SW480 (cell line): ENCODE data around the gene RABL3.
A peak's percentile ranks its signal among the peaks of the same experiment; 100 is the strongest.
"Not testable (repeated sequence)": the region's sequence is repeated elsewhere in the genome, so short reads cannot be mapped to it uniquely, and the experiment has no call there.

Source experiments
- DNase-seq: peaks from one replicate; pipeline ENCODE4 v3.0.0-alpha.2; 2016; ENCODE audit warnings: low spot score

The RABL3 gene

DNA sequence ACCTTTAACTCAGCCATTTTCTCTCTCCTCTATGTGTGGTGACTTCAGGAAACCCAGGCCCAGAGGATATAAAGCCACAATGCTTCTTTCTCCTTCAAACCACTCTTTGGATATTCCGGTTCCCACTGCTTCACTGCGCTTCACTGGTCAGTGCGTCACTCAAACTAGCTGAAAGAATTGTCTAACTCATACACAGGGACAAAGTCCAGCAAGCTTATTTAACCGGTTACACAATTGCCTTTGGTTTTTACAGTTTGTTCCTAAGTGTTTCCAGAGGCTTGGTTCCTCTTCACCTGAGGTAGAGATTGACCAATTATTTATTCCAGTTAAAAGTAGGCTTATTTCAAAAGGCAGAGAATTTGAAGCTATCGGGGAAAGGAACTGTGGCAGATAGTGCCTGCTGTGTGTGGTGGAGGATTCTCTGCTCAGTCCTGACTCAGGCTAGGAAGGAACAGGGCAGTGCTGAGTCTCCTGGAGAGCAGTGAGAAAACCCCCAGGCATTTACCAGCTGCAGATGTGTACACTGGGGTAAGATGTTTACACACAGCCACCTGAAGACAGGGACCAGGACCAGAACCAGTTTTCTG lies 60.1 kb downstream of the RABL3 start, which contains the start of gene HGD:
HGD (minus strand) TSS at position 145 of the 587 bp plus-strand sequence; CDS start at position 17, 128 bp downstream.
- DNase-seq, result peak; percentile 47

DNA sequence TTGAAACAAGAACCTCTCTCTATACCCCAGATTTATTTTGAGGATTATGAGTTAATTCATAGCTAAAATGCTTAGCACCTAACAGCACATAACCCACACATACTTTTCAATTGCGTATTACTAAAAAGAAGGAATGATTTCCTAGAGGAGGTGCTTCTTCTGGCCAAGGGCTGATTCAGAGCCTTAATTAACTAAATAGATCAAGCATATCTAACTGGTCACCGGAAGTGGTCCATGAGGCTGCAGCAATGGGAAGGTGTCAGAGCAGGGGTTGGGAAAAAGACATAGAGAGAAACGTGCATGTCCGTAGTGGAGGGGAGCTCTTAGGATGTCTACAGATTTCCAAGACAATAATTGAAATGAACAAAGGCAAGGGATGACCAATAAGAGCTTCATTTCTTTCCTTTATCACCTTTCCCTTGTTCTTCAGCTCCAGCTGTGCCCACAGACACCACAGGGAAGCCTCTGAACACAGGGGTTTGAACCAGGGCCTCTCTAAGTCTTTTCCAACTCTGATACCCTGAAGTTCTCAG lies 60.7 kb downstream of the RABL3 start:
- DNase-seq, result no peak

DNA sequence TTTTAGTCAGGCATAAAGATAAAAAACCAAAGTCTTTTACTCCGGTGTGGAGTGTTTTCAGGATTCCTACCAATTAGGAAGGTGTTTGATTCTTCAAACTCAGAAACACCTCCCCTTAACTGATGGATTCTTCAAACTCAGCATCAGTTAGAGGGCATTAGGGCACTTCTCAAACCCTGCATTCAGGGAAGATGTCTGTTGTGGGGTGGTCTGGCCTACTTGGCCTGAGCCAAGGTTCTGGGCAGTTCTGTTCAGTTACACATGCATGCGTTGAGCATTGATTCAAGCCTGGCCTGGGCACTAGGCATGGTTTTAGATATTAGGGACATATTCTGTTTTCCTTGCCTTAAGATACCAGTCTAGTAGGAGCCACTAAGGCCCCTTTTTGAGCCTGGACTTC lies 61.3 kb downstream of the RABL3 start:
- DNase-seq, result no peak

DNA sequence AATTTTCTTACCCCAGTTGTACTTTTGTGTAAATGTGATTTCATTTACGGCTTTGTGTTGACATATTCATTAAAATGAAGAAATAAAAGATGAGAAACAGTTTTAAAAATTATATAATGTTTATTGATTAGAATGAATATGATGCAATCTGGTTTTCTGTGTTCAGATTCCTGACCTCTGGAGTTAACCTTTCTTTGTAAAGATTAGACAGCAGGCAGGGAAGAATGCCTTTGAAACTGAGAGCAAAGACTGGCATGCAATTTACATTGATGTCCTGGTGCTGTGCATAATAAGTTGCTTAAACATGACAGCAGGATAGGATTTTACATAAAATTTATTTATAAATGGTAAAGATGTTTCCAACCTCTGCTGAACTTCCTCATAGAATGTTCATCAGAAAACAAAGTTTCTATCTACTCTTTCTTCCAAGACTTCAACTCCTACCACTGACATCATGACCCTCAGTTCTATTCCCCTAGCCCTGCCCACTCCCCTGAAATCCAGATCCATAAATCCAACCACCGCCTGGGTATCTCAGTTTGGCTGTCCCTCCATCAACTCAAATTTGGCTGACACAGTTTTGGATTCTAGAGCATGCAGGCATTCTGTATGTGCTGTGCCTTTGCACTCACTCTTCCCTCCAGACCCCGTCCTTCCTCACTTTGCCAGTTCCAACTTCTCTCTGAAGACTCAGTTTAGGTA lies 62.0 kb downstream of the RABL3 start:
- no peak for DNase-seq

DNA sequence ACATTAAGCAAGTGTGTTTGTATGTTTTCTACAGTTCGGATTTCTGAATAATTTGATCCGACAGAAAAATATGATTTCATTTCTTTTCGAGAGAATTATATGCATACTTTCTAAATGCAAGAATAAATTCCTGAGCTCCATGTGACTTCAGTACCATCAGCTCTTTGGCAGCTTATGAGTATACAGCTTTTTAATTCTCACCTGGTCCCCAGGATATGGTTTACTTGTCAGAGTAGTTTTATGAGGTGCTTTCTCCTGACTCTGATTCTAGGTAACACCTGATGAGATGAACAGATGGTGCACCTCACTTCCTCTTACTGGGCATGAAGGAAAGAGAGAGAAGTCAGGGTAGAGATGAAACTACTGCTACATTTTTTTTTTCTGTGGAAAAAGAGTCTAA lies 63.3 kb downstream of the RABL3 start:
- no peak for DNase-seq

DNA sequence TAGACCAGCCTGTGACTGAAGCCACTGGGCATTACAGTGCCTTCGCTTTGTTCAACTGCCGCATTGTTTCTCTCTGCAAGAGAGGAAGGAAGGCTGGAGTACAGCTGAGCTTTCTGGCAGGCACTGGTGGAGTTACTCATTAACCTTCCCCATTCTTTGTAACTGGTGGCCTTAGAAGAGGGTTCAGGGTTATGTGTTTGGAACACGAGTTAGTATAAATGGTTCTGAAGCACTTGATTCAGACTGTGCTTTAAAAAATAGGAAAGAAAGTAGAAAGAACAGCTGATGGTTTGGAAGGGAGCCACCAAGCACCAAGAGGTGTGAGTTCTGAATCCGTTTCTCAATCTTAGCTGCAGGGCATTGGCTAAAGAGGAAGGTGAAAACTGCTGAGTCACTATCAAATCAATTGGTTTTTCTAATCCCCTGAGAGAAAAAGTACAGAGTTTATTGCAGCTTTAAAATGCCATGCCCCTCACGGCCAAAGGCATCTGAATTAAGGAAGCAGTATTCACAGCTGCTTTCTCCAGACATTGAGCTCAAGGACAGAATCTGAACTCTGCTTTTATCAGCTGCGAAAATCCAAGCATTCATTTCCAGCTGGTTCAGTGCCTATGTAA lies 63.9 kb downstream of the RABL3 start:
- peak; percentile 75 for DNase-seq

DNA sequence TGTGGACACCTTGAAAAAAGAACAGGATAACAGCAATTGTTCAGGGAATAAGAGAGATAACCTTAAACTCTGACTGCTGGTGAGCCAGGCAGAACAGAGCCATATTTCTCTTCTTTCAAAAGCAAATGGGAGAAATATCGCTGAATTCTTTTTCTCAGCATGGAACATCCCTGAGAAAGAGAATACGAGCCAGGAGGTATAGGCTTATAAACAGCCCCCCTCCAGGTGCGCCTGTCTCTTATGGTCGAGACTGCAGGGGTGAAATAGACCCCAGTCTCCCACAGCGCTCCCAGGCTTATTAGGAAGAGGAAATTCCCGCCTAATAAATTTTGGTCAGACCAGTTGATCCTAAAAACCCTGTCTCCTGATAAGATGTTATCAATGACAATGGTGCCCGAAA lies 65.1 kb downstream of the RABL3 start:
- DNase-seq, result not testable (repeated sequence)

DNA sequence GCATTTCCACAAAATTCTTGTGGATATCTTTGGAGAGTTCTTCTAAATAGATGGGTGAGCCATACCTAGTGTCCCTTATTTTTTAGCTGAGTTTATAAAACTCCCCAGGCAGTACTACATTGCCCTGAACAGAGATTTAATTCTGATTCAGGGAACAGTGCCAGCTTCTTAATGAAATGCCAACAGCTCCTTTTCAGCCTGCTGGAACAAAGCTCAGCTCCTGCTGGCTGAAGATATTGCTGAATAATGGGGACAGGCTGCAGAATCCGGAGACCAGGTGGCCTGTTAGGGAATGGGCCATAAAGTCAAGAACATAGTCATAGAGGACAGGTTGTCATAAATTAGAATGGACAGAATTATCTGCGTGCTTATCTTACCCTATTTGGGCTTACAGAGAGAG lies 69.2 kb downstream of the RABL3 start:
- DNase-seq, result no peak

DNA sequence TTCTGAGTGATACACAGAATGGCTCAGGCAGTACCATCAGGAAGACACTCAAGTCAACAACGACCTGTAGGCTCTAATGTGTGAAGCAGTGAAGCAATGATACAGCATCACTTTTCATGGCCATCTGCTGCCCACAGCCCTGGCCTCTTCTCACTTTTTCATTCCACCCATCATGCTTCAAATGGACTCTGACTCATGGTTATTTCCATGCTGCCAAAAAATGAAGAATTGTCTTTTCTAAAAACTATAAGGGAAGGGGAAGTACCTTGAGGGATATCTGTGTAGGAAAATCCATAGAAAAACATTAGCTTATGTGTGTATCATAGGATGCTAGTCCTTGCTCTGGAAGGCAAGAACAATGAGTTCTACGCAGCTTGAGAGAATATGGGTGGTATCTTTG lies 71.7 kb downstream of the RABL3 start:
- DNase-seq, result no peak

DNA sequence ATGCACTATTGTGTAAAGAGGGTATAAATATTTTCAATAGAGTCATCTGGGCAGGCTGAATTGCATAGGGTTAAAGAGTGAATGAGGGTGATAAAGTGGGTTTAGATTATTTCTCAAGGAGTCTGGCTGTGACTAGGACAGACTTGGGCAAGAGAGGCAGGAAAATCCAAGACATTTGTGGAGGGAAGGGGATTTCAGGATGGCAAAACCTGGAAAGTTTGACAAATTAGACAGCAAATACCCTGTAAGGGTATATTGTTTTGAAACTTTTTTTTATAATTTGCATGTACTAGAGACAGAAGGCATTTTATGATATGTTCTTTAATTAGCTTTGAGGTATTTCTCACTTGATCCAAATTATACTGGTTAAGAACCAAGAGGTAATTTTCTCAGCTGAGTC lies 77.4 kb downstream of the RABL3 start:
- no peak for DNase-seq

DNA sequence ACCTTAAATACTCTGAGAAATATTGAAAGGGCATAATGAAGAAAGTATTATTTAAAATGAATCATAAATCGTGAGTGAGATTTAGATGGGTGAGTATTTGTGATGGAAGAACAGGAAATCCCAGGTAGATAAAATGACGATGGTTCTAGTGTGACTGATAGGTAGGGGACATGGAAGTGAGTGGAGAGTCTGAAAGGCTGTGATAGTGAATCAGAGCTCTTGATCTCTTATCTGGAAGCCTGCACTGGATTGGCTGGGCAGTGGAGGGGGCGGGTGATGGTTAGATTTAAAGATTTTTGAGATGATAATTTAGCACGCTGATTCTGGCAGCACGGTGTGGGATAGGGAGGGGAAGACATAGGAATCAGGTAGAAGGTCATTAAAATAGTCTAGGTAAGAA lies 80.4 kb downstream of the RABL3 start:
- no peak for DNase-seq

DNA sequence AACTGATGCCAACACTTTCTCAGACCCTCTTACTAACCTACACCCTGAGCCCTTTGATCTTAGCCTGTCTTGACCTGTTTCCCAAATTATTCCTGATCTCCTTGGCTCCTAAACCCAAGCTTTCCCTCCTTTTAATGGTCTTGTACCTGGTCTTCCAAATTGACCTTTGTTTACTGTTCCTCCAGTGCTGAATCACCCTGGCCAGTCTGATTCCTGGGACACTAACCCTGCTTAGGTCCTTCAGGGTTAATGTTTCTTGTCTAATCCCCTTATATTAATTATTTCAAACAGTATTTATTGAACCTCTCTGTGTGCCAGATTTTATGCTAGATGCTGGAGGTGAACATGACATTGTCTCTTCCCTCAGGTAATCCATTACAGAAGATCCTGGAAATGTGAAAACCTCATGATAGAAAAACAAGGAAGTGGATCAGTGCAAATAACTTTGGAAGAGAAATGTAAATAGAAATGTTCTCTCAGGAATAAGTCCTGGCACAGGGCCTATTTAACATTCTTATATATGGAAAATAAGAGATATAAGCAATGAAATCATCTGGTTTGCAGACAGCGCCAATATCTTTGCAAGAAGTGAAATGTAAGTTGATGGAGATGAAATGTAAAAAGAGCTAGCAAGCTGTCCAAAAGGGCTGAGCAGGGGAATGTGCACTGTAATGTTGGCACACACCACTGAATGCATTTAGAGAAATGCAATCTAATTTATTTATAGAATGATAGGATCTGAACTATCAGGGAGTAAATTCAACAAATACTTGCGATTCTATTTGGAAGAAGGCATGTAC lies 81.0 kb downstream of the RABL3 start:
- DNase-seq, result no peak

DNA sequence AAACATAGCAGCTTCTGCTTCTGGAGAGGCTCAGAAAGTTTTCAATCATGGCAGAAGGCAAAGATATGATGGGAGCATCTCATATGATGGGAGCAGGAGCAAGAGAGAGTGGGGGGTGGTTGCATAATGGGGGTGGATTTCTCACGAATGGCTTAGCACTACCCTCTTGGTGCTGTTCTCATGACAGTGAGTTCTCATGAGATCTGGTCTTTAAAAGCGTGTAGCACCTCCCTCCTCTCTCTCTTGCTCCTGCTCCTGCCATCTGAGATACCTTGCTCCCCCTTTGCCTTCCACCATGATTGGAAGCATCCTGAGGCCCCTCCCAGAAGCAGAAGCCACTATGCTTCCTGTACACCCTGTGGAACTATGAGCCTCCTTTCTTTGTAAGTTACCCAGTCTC lies 82.5 kb downstream of the RABL3 start:
- no peak for DNase-seq

DNA sequence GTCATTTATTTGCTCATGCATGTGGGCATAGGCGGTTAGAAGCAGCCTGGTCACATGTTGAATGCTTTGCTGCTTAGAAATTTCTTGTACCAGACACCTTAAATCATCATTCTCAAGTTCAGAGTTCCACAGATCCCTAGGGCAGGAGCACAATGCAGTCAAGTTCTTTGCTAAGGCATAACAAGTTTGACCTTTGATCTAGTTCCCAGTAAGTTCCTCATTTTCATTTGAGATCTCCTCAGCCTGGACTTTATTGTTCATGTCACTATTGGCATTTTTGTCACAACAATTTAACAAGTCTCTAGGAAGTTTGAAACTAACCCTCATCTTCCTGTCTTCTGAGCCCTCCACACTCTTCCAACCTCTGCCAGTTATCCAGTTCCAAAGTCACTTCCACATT lies 83.0 kb downstream of the RABL3 start:
- no peak for DNase-seq

DNA sequence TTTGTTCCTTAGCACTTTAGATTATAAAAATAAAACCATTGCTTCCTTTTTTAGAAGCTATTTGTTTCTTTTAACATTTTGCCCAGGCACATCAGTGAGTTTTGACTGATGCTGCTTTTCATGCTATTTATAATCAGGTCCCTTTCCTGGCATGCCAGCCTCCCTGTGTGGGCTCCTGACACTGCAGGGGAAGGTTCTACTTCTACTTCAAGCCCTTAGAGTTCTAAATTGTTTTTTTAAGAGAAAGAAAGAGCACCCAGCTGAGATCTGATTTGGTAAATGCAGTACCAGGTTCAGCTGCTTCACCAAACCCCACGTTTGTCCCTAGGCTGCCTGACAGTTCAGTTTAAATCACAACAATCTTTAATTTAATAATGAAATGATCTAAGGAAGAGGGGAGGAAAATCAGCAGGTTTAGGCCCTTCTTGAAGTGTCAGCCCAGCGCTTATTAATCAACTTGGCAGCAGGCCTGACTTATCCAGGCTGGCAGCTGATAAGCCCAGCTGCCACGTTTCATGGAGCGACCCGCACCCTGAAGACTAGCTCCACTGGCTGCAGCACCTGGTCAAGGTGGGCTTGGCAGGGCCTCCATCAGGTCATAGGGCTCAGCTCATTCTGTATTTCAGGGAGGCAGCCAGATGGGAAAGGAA lies 89.3 kb downstream of the RABL3 start:
- no peak for DNase-seq

DNA sequence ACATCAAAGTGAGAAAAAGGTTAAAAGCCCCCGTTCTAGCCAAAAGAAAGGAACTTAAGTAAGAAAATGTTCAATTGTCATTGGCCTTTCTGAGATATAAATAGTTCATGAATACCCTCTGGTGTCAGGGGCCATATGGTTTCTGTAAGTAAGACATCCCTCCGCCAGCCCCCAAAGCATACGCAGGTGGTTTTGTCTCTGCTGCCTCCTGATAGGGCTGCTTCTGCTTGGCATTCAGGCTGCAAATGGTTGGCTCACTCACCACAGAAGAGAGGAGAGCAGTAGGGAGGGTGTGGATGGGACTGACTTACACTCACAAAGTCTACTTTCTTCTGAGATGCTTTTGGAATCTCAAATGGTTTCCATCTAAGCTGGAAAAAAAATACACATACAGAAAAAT lies 90.0 kb downstream of the RABL3 start:
- no peak for DNase-seq

DNA sequence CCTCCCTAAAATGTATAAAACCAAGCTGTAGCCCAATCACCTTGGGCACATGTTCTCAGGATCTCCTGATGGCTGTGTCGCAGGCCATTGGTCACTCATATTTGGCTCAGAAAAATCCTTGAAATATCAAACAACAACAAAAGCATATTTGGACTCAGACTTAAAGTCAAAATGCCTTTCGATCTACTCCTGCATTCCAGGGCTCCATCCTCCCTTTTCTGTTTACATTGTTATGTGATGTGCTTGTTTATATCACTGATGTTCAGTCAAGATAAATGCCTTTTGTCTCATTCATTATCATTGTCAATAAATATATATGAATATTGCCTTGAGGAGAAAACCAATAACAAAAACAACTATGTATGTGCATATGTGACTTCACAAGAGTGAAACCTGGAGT lies 92.0 kb downstream of the RABL3 start:
- no peak for DNase-seq

DNA sequence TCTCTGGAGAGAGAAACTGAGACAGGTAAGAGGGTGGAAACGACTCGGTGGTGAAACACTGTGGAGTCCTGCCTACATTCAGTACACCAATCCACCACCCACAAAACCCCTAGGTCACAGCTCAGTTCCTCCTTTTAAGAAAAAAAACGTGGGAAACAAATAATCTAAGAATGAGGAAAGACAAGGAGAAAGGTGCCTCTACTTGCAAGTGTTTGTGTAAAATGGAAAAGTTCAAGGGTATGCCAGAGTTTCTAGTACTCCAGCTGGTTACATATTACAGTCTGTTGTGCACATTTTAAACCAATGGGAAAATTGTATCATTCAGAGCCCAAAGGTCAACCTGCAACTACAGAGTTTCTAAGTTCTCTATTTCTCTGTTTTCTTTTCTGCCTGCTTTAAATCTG lies 92.5 kb downstream of the RABL3 start:
- DNase-seq, result no peak

DNA sequence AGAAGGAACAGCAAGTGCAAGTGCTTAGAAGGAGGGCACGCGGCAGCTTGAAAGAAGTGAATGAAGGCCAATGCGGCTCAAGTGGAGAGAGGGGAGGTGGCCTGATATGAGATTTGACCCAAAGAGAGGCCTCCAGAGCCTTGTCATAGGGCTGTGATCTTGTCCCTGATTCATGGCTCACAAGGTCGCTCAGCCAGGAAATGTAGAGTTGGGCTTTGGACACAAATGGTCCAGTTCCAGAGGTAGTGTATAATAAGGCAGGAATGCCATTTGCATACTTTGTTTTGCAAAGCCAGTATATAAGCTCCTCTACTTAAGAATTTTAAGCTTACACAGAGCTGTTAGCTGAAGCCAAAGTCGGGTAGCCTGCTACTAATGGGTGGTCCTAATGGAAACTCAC lies 94.0 kb downstream of the RABL3 start:
- no peak for DNase-seq

DNA sequence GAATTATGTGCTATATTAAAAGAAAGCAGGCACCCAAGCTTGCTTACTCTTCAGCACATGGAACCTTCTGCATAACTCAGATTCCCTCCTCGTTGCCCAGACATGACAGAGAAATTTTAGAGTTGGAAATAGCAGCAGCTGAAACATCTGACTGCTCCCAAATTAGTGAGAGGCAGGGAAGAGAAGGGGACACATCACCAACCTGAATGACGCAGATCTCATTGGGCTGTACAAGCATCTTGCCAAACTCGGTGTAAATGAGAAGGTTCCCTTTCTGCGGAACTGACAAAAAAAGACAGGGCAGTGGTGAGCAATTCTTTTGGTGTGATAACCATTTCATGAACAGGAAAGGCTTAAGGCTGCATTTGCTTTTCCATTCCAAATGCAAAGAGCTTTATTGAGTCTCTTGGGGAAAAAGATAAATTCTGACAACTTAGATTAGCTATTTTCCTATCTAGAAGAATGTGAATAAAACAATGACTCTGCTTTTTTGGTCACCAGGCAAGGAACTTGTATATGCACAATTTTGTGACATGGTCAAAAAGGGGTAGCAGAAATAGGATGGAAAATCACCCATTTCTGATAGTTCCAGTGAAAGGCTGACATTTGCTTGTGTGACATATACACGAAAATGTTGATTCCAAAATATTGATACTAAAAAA lies 95.4 kb downstream of the RABL3 start:
- DNase-seq, result no peak

DNA sequence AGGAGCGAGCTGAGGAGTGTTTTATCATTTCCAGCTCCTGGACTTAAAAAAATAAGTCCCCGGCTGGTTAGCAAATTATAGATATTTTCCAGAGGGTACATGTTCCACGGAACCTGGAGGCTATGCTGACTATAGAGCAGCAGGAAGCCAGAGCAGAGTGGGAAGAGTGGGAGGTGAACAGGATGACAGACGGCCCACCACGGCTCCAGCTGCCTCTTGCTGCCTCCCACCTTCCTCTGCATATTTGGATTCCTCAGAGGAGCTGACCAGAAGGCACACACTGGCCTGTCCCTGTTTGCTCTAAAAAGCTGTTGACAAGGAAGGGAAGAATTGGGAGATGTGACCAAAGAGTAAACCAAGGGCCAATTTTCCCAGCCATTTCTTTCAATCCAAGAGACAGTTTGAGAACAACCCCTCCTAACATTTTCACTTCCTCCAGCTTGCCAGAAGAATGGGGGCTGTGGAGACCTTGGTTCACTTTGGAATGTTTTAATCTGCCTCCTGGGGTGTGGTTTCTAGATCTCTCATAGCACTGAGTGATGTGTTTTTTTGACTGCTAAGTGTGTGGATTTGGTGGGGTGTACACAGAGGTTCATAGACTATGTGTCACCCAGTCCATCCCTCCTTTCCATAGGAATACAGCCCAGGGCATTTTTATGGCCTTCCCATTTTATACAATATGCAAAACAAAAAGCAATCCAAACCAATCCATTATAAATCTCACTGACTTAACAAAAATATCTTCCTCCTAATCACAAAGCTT lies 97.1 kb downstream of the RABL3 start:
- no peak for DNase-seq
